Activated CD8-positive, alpha-beta memory T cell treated with anti-CD3 and anti-CD28 coated beads for 1 hour (primary cell): ENCODE measurements around the gene ZNF319.

Source experiments
- DNase-seq, 2 donors: peaks; one replicate each; pipeline ENCODE4 v3.0.0-alpha.2; 2020; ENCODE audit warnings: low read depth in 1 of 2; ENCODE audit errors: extremely low read depth in 1 of 2

Gene ZNF319

GRCh38 chr16:57957673-57958392, 42.6 kb downstream of the ZNF319 start:
- no peak for DNase-seq

DNA sequence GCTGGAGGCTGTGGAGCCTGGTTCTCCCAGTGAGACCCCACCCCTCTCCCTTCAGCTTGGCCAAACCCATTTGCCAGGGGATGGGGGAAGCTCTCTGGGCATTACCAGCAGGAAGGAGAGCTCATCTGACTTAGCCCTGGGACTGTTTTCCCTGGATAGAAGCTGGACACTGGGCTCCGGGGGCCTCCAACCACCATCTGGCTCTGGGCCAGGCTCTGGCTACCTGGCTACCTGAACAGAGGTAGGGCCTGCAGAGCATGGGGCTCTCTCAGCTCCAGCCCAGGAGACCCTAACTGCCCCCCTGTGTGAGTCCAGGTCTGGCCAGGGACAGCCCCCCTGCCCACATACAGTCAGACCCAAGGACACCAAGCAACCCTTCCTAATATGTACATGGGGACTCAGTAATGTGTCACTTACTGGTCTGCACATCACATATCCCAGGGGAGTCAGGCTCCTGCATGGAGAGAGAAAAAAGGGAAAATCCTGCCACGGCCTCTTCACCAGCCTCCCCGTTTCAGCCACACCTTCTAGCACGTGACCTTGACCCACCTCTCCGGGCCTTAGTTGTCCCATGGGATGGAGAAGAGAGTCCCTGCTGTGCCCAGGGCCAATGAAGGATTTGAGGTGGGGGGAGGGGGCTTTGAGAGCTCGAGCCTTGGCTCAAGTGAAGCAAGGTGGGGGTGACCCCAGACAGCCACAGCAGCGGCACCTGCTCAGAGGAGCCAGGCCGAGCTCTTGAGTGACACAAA, 43.4 kb downstream of the ZNF319 start:
- no peak for DNase-seq

GRCh38 chr16:57956270-57956808, 44.1 kb downstream of the ZNF319 start:
- DNase-seq: no peak

DNA sequence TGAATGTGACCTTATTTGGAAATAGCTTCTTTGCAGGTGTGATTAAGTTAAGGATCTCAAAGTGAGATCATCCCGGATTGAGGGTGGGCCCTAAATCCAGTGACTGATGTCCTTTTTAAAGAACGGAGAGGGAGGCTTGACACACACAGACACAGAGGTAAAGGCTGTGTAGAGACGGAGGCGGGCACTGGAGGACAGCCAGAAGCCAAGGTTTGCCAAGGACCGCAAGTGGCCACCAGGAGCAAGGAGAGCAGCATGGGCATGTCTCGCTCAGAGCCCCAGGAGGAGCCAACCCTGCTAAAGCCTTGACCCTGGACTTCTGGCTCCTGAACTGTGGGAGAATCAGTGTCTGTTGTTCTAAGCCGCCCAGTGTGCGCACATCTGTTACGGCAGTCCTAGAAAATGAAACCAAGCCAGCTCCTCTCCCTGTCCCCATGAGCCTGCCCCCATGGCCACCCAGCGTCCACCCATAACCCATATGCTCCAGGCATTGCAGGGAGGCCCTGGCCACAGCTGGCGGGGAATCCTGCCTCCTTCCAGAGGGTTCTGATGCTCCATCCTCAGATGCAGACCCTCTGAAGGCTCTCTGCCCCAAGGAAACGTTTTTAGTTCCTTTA, 44.8 kb downstream of the ZNF319 start:
- DNase-seq: no peak

GRCh38 chr16:57953857-57954256, 46.6 kb downstream of the ZNF319 start:
- DNase-seq: no peak

GRCh38 chr16:57952909-57953308, 47.6 kb downstream of the ZNF319 start:
- no peak for DNase-seq

DNA sequence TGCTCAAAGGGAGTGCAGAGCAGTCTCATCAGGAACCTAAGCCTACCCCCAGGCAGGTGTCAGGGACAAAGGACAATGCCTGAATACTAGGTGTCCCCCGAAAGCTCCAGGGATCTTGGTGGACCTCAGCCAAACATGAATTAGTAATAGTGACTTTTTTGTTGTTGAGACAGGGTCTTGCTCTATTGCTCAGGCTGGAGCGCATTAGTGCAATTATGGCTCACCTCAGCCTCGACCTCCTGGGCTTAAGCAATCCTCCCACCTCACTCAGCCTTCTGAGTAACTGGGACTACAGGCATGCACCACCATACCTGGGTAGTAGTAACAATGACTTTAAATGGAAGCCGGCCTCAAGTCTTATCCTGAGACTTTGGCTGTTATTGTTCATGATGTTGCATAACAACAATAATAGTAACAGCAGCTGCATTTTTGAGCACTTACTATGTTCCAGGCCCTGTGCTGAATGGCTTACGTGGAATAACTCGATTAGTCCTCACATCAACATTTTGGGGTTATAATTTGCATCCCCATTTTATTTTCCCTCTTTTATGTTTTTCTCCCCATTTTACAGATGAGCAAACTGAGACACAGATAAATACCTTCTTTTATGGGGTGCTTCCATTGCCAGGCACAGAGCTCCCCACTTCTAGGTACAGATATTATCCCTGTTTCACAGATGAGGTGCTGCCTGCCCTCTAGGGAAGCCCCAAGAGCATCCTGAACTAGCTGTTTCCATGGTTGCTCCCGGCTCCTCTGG, 49.1 kb downstream of the ZNF319 start:
- DNase-seq: no peak

DNA sequence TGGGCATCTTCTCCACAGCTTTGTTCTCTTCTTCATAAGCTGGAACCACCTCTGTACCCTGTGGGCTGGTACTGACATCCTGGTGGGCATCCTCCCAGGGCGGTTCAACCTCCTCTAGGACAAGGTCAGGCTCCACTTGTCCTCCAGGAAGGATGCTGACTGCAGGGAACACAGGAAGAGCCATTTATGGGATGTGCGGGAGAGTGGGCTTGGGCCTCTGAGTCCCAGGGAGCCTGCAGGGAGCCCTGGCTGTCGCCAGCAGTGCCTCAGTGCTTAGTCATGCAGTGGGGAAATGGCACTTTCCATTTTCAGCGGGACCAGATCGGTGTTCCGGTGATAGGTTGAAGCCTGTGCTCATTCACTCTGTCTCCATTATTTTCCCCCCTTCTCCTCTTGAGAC, 50.1 kb downstream of the ZNF319 start:
- DNase-seq: no peak

GRCh38 chr16:57949595-57950238, 50.8 kb downstream of the ZNF319 start:
- DNase-seq: no peak

DNA sequence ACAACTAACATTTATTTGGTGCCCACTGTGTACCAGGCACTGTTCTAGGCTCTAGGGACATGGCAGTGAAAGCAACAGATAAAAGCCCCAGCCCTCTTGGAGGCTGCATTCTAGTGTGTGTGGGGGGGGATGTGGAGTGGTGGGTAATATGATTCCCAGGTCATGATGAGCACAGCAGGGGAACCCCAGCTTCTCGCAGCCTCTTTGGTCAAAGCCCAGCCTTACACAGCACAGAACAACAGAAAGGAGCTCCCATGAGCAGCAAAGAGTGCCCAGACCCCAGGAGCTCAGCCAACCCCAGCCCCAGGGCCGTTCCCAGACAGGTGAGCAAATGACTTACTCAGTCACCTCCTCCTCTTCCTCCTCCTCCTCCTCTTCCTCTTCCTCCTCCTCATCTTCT, 51.5 kb downstream of the ZNF319 start:
- DNase-seq: no peak

DNA sequence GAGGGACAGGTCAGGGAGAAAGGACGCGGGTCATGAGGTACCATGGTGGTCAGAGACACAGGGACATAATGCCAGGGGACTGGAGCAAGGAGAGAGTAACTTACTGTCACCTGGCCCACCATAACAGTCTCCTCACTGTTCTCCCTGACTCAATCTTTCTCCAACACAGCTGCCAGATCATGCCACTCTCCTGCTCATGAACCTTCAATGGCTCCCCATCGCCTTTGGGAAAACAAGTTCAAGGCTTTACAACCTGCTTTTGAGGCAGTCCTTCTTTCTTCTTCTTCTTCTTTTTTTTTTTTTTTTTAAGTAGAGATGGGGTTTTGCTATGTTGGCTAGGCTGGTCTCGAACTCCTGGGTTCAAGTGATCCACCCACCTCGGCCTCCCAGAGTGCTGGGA, 52.4 kb downstream of the ZNF319 start:
- DNase-seq: no peak

- DNase-seq: no peak
Observed at GRCh38 chr16:57947261-57947660, 53.2 kb downstream of the ZNF319 start.

DNA sequence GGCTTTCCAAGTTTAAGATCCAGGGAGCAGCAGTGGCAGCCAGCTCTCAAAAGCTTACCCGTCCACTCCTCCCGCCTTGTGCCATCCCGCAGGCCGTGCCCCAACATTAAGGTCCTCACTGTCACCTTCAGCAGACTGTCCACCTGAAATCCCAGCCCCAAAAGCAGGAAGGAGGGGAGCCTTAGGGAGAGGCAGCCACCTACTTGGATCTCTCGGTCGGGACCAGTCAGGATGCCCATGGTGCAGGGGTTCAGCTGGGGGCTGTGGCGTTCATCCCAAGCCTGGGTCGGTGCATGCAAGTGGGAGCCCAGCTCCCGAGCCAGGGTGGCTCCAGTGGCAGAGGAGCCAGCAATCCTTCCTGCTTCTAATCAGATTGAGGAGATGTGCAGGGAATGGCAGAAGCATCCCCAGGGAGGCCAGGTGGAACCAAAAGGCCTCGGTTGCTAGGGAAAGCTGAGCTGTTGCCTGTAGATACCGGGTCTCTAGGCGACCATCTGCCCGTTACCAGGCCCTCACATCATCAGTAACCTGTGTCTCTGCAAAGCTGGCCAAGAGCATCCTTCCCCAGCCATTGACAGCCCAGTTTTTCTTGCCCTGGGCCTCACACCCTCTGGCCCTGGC, 54.2 kb downstream of the ZNF319 start:
- no peak for DNase-seq

GRCh38 chr16:57945740-57946138, 54.7 kb downstream of the ZNF319 start:
- no peak for DNase-seq

- no peak for DNase-seq
Observed at GRCh38 chr16:57944970-57945739, 55.3 kb downstream of the ZNF319 start.
